GM21723 (cell line): ENCODE data around the gene STARD8.
"Not testable (repeated sequence)": the region's sequence is repeated elsewhere in the genome, so short reads cannot be mapped to it uniquely, and the experiment has no call there.

ENCODE experiments used
- ATAC-seq: cut with Tn5 transposase; IDR thresholded peaks from one replicate; pipeline ENCODE4 v1.9.1; 2021; ENCODE audit warnings: mild to moderate bottlenecking, moderate library complexity; ENCODE audit not compliant: unreplicated experiment

STARD8 gene

GRCh38 chrX:68659385-68659784, 11.9 kb downstream of the STARD8 start:
- no peak for ATAC-seq

- no peak for ATAC-seq
Measured at GRCh38 chrX:68659786-68660185, 12.3 kb downstream of the STARD8 start.

- ATAC-seq: no peak
Measured at GRCh38 chrX:68660746-68661145, 13.3 kb downstream of the STARD8 start.

- no peak for ATAC-seq
Measured at GRCh38 chrX:68665502-68665901, 18.0 kb downstream of the STARD8 start.

- no peak for ATAC-seq
Measured at GRCh38 chrX:68666580-68666979, 19.1 kb downstream of the STARD8 start.

- no peak for ATAC-seq
Measured at GRCh38 chrX:68669094-68669860, 21.8 kb downstream of the STARD8 start.

- ATAC-seq: no peak
Measured at GRCh38 chrX:68669871-68670270, 22.4 kb downstream of the STARD8 start.

GRCh38 chrX:68671221-68671620, 23.8 kb downstream of the STARD8 start:
- no peak for ATAC-seq

- ATAC-seq: no peak
Measured at GRCh38 chrX:68672581-68673318, 25.3 kb downstream of the STARD8 start.

- no peak for ATAC-seq
Measured at GRCh38 chrX:68675571-68675970, 28.1 kb downstream of the STARD8 start.

- ATAC-seq: no peak
Measured at GRCh38 chrX:68676335-68676734, 28.9 kb downstream of the STARD8 start.

- no peak for ATAC-seq
Measured at GRCh38 chrX:68677998-68678397, 30.5 kb downstream of the STARD8 start.

GRCh38 chrX:68681443-68681941, 34.0 kb downstream of the STARD8 start:
- ATAC-seq: no peak

GRCh38 chrX:68682790-68683189, 35.3 kb downstream of the STARD8 start:
- no peak for ATAC-seq

GRCh38 chrX:68683580-68683979, 36.1 kb downstream of the STARD8 start:
- ATAC-seq: no peak

- ATAC-seq: no peak
Measured at GRCh38 chrX:68684291-68684918, 36.9 kb downstream of the STARD8 start.

- no peak for ATAC-seq
Measured at GRCh38 chrX:68684919-68685304, 37.4 kb downstream of the STARD8 start.

- ATAC-seq: no peak
Measured at GRCh38 chrX:68685685-68686084, 38.2 kb downstream of the STARD8 start.

GRCh38 chrX:68686097-68686977, 38.9 kb downstream of the STARD8 start:
- ATAC-seq: no peak

GRCh38 chrX:68688931-68689330, 41.5 kb downstream of the STARD8 start:
- not testable (repeated sequence) for ATAC-seq
